Activated CD4-positive, alpha-beta T cell treated with anti-CD3 and anti-CD28 coated beads, Interleukin-2, amount 50 U/mL, for 48 hours (primary cell): ENCODE results near the gene FAM72C.
A peak's percentile ranks its signal among the peaks of the same experiment; 100 is the strongest.
"Not testable (repeated sequence)": the region's sequence is repeated elsewhere in the genome, so short reads cannot be mapped to it uniquely, and the experiment has no call there.

ENCODE experiments used
- DNase-seq, 2 experiments: peaks; one replicate each; pipeline ENCODE4 v3.0.0-alpha.2; 2020

FAM72C gene

GRCh38 chr1:143984721-143985473 lies 13.1 kb upstream of the FAM72C start:
- DNase-seq, result not testable (repeated sequence)

GRCh38 chr1:143974416-143974815 lies 2.6 kb upstream of the FAM72C start:
- DNase-seq, result not testable (repeated sequence)

- not testable (repeated sequence) for DNase-seq
Observed at GRCh38 chr1:143973876-143974414, 2.2 kb upstream of the FAM72C start.

- DNase-seq, result not testable (repeated sequence)
Observed at GRCh38 chr1:143972753-143973326, 1.1 kb upstream of the FAM72C start.

- DNase-seq, result not testable (repeated sequence)
Observed at GRCh38 chr1:143965860-143966259, 5.9 kb downstream of the FAM72C start.

GRCh38 chr1:143964294-143964693 lies 7.5 kb downstream of the FAM72C start:
- not testable (repeated sequence) for DNase-seq

GRCh38 chr1:143955930-143956329 lies 15.9 kb downstream of the FAM72C start:
- DNase-seq, result not testable (repeated sequence)

GRCh38 chr1:143952913-143953312 lies 18.9 kb downstream of the FAM72C start:
- not testable (repeated sequence) for DNase-seq

- not testable (repeated sequence) for DNase-seq
Observed at GRCh38 chr1:143951485-143952391, 20.0 kb downstream of the FAM72C start.

GRCh38 chr1:143947749-143948148 lies 24.0 kb downstream of the FAM72C start:
- DNase-seq, result not testable (repeated sequence)

- DNase-seq, result not testable (repeated sequence)
Observed at GRCh38 chr1:143945253-143945652, 26.5 kb downstream of the FAM72C start.

- DNase-seq, result not testable (repeated sequence)
Observed at GRCh38 chr1:143944576-143945240, 27.1 kb downstream of the FAM72C start.

- not testable (repeated sequence) for DNase-seq
Observed at GRCh38 chr1:143943319-143943978, 28.3 kb downstream of the FAM72C start.

GRCh38 chr1:143942238-143942860 lies 29.4 kb downstream of the FAM72C start:
- not testable (repeated sequence) for DNase-seq

- not testable (repeated sequence) for DNase-seq
Observed at GRCh38 chr1:143939666-143940065, 32.1 kb downstream of the FAM72C start.

- DNase-seq, result not testable (repeated sequence)
Observed at GRCh38 chr1:143938922-143939321, 32.9 kb downstream of the FAM72C start.

- peak; percentile 29 to 40 for DNase-seq
Observed at GRCh38 chr1:143936457-143937115, 35.2 kb downstream of the FAM72C start.

- DNase-seq, result not testable (repeated sequence)
Observed at GRCh38 chr1:143919127-143919526, 52.7 kb downstream of the FAM72C start.

GRCh38 chr1:143918552-143918951 lies 53.2 kb downstream of the FAM72C start:
- DNase-seq, result not testable (repeated sequence)

GRCh38 chr1:143913705-143914104 lies 58.1 kb downstream of the FAM72C start:
- DNase-seq, result not testable (repeated sequence)
